ENCODE results near the gene GTF2F1. TPM values are rescaled to one million over a fixed set of nuclear protein-coding genes. Genes with fewer than 3 reads are reported as not detected.

Gene GTF2F1
- total and polyA plus RNA-seq, 9 of the 15 experiments (the other 6 are each of a cell fraction or from before 2014, with no cell fraction given) = 4.7 to 75.4 (median 68.4) TPM

DNA sequence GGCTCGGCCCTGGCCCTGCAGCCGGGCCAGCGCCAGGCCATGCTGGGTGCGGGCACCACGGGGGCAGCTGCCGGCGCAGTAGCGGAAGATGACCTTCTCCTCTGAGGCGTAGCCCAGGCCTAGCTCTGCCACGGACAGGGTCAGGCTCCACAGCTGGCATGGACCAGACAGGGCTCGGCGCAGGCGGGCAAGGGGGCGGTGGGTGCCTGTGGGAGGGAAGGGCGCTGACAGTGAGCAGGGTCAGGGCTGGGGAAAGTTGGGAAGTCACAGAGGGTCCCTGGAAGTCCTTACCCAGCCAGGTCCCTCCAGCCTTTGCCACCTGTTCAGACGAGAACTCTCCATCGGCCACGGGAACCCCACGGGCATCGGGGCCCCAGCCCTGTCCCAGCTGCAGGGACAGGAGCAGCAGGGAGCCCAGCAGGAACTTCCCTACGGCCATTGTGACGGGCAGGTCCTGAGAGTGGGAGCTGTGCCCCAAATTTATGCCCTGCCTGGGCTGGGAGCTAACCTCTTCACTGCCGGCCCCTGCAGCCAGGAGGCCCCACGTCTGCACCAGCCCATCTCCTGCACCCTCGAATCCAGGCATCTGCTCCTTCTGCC is 17.5 kb downstream of the GTF2F1 start, which contains the start of gene PSPN (continued):
- TF ChIP-seq DPF2 (IDR thresholded peaks at IDR 0.05) = no peak

DNA sequence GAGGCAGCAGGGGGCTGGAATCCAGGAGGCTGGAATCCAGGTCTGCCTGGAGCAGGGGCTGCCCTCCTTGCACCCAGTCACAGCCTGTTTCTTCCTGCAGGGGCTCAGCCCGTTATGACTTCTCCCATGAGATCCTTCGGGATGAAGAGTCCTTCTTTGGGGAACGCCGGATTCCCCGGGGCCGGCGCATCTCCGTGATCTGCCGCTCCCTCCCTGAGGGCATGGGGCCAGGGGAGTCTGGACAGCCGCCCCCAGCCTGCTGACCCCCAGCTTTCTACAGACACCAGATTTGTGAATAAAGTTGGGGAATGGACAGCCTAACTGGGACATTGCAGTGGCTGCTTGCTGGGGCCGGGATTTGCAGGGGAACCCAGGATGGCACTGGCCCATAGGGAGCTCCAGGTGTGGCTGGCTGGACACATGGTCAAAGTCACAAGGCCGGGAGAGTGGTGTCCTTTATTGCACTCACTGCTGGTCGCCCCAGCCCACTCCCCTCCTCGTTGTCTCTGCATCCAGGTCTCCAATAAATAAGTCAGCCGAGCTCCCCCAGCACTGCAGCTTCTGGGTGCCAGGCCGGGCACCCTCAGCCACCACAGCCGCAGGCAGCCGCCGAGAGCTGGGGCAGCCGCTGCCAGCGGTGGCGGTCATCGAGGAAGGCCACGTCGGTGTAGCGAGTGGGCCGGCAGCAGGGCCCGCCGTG is 18.1 kb downstream of the GTF2F1 start:
- Histone ChIP-seq H3K4me3 (no peak overlapping the region), H3K27me3 (ENCODE audit: control insufficient read depth in 2 of 2, insufficient read depth in 2 of 2, low read length in 2 of 2) (no peaks in the 10 kb centered on the region), H4K20me1 (replicated peaks; ENCODE audit: control insufficient read depth, insufficient read depth, low read length) (no peaks in the 10 kb centered on the region), H3K4me1 (replicated peaks in 1 of 2; ENCODE audit: control insufficient read depth in 2 of 2, insufficient read depth in 2 of 2, low read length in 2 of 2) (peaks cover 8 to 57% of the 10 kb centered on the region in 2 experiments), H3K36me3 (ENCODE audit: control insufficient read depth, insufficient read depth, low read length) (peaks cover 34% of the 10 kb centered on the region; the same call in 2 of the 3 replicates), H3K27ac (ENCODE audit: extremely low read depth, low read depth, low read length) (no peak overlapping the region), H2AFZ (ENCODE audit: low read depth, low read length) (no peak overlapping the region), H3K9me3 (replicated peaks; ENCODE audit: control insufficient read depth, insufficient read depth, low read depth, low read length) (no peaks in the 10 kb centered on the region), H3K9ac (ENCODE audit: insufficient read depth in 1 of 2, low read depth in 2 of 2, low read length in 2 of 2) (peak overlapping the region in 1 of 2 experiments; percentile 86; a peak in 2 of 4 replicates), H3K4me2 (ENCODE audit: insufficient read depth, low read length) (no peak overlapping the region), H3K9me1 (ENCODE audit: control insufficient read depth, insufficient read depth, low read length) (no peaks in the 10 kb centered on the region), H3K79me2 (ENCODE audit: control insufficient read depth, insufficient read depth, low read length) (peaks cover 7% of the 10 kb centered on the region; the same call in 2 of the 3 replicates)
- in situ Hi-C loops (cut with MboI) = no loop called here
- FAIRE-seq (no peak), ATAC-seq (no peak), DNase-seq (ENCODE audit: extremely low read depth in 1 of 4, low spot score in 3 of 4) (no peak)
- POLR2A ChIA-PET = interaction anchor here (2.5 kb wide), 1 partner anchor 14 kb away, joined by 8 read pairs; no protein-coding TSS in a partner anchor
- 87% methylated on average over 7 of the region's 29 CpGs for WGBS (ENCODE audit: insufficient coverage, low coverage, missing lambda C conversion rate)
- CTCF ChIA-PET (ENCODE audit: low intra/inter-chr PET ratio) = no interaction called here
- TF ChIP-seq FOXM1 (IDR thresholded peaks at IDR 0.05; ENCODE audit: low read depth) (no peak), FOXM1 (CRISPR knock-in tag; IDR thresholded peaks at IDR 0.05; ENCODE audit: low read depth) (no peak), PRMT5 (CRISPR knock-in tag; IDR thresholded peaks at IDR 0.05) (no peak), ZNF79 (CRISPR knock-in tag; IDR thresholded peaks at IDR 0.05; ENCODE audit: low read depth) (no peak), ZNF212 (CRISPR knock-in tag; IDR thresholded peaks at IDR 0.05) (no peak)
- TF ChIP-seq, protein P1, sequence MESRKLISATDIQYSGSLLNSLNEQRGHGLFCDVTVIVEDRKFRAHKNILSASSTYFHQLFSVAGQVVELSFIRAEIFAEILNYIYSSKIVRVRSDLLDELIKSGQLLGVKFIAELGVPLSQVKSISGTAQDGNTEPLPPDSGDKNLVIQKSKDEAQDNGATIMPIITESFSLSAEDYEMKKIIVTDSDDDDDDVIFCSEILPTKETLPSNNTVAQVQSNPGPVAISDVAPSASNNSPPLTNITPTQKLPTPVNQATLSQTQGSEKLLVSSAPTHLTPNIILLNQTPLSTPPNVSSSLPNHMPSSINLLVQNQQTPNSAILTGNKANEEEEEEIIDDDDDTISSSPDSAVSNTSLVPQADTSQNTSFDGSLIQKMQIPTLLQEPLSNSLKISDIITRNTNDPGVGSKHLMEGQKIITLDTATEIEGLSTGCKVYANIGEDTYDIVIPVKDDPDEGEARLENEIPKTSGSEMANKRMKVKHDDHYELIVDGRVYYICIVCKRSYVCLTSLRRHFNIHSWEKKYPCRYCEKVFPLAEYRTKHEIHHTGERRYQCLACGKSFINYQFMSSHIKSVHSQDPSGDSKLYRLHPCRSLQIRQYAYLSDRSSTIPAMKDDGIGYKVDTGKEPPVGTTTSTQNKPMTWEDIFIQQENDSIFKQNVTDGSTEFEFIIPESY (CRISPR knock-in tag; IDR thresholded peaks at IDR 0.05) = 0 out of 2 replicates have a peak, but pooled peaks have one; percentile 38
- TF ChIP-seq, protein P2, sequence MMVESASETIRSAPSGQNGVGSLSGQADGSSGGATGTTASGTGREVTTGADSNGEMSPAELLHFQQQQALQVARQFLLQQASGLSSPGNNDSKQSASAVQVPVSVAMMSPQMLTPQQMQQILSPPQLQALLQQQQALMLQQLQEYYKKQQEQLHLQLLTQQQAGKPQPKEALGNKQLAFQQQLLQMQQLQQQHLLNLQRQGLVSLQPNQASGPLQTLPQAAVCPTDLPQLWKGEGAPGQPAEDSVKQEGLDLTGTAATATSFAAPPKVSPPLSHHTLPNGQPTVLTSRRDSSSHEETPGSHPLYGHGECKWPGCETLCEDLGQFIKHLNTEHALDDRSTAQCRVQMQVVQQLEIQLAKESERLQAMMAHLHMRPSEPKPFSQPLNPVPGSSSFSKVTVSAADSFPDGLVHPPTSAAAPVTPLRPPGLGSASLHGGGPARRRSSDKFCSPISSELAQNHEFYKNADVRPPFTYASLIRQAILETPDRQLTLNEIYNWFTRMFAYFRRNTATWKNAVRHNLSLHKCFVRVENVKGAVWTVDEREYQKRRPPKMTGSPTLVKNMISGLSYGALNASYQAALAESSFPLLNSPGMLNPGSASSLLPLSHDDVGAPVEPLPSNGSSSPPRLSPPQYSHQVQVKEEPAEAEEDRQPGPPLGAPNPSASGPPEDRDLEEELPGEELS (CRISPR knock-in tag; IDR thresholded peaks at IDR 0.05; ENCODE audit: borderline replicate concordance) = no peak
- TF ChIP-seq, protein P3, sequence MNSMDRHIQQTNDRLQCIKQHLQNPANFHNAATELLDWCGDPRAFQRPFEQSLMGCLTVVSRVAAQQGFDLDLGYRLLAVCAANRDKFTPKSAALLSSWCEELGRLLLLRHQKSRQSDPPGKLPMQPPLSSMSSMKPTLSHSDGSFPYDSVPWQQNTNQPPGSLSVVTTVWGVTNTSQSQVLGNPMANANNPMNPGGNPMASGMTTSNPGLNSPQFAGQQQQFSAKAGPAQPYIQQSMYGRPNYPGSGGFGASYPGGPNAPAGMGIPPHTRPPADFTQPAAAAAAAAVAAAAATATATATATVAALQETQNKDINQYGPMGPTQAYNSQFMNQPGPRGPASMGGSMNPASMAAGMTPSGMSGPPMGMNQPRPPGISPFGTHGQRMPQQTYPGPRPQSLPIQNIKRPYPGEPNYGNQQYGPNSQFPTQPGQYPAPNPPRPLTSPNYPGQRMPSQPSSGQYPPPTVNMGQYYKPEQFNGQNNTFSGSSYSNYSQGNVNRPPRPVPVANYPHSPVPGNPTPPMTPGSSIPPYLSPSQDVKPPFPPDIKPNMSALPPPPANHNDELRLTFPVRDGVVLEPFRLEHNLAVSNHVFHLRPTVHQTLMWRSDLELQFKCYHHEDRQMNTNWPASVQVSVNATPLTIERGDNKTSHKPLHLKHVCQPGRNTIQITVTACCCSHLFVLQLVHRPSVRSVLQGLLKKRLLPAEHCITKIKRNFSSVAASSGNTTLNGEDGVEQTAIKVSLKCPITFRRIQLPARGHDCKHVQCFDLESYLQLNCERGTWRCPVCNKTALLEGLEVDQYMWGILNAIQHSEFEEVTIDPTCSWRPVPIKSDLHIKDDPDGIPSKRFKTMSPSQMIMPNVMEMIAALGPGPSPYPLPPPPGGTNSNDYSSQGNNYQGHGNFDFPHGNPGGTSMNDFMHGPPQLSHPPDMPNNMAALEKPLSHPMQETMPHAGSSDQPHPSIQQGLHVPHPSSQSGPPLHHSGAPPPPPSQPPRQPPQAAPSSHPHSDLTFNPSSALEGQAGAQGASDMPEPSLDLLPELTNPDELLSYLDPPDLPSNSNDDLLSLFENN (IDR thresholded peaks at IDR 0.05; ENCODE audit: low read depth in 2 of 2, low read length in 2 of 2) = no peak
- BruUV-seq (replicated peaks) = no TSS peak
- intact Hi-C loops (cut with micrococcal nuclease) = no loop called here

Measured in K562 (cell line).